Inflammatory macrophage (primary cell): ENCODE measurements around the gene MOCOS.

ENCODE experiments used
- DNase-seq, 2 donors: peaks; one replicate each; pipeline ENCODE4 v3.0.0-alpha.2; 2020 to 2022

MOCOS gene

DNA sequence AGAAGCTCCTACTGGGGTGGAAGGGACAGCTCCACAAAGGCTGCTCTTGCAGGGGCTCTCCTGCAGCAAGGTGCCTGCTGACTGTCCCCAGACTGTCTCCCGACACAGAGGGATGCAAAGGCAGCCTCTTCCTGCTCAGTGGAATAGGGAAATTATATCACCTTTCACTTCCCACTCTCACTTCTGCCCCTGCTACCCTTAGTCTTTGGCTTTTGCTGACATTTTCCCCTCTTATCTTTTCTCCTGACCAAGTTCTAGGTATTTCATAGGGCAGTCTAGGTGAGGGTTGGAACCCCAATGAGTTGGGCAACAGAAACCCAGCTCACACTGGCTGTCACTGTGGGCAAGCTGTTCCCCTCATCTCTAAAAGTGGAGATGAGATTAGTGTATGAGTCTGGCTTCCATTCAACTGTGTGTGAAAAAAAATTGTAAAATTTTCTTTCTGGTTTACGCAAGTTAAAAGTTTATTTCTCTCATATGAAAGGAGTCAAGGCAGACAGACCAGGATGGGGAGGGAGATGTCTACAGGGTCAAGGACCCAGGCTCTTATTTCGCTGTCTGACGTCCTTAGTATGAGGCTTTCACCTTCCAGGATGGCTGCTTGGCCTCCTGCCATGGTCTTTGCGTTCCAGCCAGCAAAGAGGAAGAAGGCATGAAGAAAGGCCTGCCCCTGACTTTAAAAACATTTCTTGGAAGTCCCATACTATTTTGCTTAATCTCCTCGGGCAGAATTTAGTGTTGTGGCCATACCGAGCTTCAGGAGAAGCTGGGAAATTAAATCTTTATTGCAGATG is 7.5 kb upstream of the MOCOS start:
- DNase-seq: peak; percentile 53 to 64

DNA sequence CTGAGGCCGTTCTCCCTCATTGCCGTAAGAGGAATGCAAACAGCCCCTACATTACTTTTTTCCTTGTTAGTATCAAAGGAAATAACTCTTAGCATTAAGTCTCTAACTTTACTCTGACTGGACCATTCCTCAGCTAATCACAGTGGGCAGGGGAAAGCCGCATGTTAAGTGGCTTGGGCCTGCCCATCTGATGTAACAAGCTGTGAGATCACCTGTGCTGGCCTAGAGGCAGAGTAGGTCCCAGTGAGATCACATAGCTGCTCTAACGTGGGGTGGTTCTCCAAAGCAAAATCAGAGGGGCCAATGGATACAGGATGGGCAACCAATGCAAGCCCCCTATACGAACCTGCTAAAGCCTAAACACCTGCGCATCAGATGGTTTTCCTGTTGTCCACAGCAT is 5.9 kb upstream of the MOCOS start:
- no peak for DNase-seq

- DNase-seq: no peak
Measured at GRCh38 chr18:36181898-36182506, 5.3 kb upstream of the MOCOS start.

DNA sequence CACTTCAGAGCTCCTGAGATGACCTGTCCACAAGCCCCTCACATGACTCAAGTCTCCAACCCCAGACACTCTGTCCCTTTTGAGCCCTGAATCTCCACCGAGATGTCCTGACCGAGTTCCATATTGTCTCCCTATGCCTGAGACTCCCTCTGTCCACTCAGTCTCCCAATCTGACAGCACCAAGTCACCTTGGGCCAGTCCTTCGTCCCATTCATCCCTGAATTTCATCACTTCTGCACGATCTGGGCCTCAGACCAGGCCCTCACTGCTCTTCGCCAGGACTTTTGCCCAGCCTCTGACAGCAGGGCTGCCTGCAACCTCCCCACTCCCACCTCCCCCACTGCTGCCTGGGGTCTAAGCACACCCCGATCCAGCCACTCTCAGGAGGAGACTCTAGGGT is 4.3 kb upstream of the MOCOS start:
- DNase-seq: no peak

DNA sequence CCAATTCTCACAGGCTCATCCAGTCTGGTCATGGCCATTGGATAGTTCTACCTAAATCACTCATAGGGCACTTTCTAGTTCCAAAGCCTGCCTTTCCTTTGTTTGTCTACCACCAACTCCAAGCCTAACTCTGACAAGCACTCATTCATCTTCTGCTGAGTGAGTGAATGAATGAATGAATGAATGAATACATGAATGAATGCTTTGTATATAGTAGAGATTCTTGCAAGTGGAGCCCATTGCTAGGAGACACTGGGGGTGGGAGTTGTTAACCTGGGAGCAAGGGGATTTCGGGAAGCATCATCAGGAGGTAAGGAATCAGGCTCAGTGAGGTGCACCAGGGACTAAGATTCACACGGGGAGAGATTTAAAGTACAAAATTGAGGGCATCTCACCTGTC is 3.3 kb upstream of the MOCOS start:
- DNase-seq: no peak

DNA sequence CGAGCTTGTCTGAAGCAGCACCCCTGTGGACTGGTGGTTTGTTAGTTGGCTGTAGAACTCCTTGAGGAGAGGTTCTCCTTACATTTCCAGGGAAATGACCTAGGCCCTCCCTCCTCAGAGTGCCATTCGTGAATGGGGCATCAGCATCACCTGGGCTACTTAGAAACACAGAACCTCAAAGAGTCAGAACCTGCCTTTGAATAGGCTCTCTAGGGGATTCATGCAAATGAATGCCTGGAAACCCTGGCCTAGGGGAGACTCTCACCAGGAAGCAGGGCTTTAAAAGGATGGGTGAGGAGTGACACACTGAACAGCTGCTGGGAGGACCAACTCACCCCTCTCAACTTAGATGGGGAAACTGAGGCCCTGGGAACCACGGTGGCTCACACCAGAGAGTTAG is 2.1 kb upstream of the MOCOS start:
- DNase-seq: no peak

DNA sequence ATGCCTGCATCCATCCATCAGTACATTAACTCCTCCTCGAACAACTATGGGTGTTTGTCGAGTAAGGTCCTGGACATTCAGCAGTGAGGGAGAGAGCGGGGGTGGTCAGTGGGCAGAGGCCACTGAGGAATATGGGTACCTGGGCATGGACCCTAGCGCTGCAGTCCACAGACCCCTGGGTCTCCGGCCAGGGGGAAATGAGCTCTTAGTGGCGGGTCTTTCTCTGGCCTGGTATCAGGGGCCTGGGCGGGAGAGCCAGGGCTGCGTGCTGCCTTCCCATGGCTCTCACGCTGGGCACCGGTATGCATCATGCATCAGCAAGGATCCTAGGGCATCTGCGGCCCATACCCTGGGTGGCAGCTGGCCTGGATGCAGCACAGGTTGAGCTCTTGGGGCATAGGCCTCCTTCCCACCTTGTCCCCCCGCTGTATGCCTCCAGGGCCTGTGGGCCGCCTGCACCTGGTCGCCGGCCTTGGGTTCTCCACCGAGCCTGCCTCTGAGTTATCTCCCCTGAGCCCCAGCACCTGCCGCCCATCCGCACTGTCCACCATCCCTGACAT is 1.3 kb upstream of the MOCOS start:
- DNase-seq: no peak

DNA sequence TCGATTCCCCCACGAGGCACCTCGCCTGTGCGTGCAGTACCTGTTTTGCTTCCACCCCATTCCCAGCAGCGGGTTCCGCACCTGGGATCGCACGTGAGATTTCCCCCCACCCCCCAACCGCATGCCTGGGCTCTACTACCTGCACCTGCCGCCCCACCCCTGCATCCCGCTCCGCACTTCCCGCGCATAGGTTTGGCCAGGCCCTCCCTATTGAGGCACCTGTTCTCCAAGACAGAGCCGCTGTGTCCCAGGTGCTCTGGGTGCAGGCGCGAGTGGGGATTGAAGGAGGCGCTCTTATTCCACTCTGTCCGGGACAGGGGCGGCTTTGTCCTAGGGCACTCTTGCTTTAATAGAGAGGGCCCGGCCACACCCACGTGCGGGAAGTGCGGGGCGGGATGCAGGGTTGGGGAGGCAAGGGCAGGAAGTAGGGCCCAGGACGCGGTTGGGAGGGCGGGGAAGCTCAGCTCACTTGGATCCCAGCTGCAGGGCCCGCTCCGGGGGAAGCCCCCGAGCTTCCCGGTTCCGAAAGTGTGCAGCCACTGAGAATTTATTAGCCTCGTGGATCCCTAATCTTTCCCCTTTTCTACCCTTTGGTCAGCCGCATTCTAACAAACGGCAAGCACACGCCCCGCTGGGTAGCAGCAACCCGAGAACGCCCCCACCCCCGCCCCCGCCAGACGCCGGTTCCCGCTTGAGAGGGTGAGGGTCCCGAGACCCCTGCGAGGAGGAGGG is 670 bp upstream of the MOCOS start:
- peak in 1 of 2 donors; percentile 50 for DNase-seq

DNA sequence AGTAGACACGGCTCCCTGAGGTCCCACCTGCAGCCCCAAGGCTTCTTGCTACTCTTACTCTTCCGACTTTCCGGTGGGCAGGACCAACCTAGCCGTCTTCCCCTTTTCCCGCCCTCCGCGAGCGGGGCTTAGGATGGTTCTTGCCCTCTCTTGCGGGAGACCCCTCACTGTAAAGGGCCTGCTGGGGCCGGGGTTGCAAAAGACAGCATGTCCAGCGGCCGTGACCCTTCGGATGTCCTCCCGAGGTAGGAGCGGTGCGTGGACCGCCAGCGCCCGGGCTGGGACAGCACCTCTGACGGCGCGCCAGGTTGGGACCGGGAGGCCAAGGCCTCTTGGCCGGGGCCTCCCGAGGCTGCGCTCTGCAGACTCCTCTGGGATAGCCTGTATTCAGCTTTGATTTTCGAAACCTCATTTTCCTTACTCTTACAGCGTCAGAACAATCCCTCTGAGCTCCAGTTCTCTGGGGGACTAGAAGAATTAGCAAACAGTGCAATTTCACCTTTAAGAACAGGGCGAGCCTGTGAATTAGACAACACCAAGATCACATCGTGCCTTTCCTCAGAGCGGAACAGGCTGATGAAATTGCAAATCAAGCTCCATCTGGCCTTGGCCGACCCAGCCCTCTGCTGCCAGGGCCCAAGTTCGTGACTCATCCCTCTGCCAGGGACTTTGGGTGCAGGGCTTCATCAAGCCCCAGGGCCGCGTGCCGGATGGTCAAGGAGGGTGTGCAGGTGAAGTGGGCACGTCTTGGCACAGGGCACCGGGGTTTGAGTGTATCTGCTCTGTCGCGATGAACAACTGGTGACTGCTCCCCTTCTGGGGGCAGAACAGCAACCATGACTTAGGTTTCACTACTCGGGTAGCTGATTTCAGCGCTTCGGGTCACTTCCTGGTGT is 777 bp downstream of the MOCOS start:
- DNase-seq: no peak

DNA sequence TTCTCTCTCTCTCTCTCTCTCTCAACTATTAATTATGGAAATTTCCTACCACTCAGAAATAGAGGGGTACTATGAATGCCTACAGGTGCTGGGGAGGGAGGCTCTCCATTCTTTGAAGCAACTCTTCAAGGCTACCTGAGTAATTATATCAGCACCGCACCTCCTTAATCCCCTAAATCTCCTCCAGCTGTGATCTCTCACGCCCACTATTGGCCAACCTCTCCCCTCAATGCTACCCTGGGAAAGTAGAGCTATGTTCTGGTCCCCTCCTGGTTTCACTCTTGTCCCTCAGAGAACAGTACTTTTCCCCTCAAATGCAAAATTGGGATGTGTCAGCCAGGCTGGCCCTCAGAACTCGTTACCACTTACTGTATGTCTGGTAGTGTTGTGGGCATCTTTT is 1.6 kb downstream of the MOCOS start:
- DNase-seq: no peak

GRCh38 chr18:36189486-36189885 is 2.2 kb downstream of the MOCOS start:
- DNase-seq: no peak

DNA sequence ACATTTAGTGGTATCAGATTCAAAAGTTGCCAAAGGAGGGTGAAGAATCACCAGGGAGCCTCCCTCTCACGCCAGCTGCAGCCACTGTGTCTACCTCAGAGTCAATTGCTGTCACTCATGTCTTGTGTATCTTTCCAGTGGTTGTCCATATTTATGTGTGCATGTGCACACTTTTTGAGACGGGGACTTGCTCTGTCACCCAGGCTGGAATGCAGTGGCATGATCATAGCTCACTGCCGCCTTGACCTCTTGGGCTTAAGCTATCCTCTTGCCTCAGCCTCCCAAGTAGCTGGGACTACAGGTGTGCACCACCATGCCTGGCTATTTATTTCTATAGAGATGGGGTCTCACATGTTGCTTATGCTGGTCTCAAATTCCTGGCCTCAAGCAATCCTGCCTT is 4.0 kb downstream of the MOCOS start:
- no peak for DNase-seq

DNA sequence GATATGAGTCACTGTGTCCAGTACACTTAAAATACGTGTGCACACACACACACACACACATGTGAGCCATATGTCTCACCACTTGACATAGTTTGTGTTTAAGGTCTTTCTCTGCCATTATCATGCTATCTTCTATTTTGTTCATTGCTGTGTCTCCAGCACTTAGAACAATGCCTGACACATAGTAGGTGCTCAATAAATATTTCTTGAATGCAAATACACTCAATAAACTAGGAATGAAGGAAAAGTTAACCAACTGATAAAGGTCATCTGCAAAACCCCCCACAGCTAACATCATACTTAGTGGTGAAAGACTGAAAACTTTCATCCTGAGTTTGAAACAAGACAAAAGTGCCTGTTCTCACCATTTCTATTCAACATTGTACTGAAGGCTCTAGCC is 4.4 kb downstream of the MOCOS start:
- no peak for DNase-seq

DNA sequence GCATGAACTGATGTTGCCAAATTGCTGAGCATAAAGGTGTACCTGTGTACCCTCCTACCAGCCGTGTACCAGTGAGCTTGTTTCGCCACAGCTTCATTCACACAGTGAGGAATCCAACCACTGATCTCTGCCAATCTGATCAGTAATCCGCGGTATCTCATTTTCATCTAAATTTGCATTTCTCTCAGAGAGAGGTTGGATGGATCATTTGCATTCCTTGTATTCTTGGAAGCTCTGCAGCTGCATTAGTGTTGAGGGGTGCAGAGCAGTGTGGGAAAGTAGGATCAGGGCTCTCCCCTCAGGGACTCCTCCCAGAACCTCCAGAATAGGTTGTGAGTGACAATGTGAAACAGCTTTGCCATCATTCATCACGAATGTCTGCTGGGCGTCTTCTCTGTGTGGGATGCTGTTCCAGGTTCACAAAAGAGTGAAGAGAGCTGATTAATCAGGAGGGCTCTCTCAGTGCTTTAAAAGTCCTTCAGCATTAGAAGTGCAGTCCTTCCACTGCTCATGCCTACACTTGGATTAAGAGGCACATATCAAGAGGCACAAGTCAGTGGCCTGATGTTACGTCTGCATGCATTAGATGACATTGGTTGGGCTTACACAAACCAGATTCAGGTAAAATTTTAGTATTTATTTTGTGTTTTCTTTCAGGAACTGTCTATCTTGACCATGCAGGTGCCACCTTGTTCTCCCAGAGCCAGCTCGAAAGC is 7.5 kb downstream of the MOCOS start:
- no peak for DNase-seq

DNA sequence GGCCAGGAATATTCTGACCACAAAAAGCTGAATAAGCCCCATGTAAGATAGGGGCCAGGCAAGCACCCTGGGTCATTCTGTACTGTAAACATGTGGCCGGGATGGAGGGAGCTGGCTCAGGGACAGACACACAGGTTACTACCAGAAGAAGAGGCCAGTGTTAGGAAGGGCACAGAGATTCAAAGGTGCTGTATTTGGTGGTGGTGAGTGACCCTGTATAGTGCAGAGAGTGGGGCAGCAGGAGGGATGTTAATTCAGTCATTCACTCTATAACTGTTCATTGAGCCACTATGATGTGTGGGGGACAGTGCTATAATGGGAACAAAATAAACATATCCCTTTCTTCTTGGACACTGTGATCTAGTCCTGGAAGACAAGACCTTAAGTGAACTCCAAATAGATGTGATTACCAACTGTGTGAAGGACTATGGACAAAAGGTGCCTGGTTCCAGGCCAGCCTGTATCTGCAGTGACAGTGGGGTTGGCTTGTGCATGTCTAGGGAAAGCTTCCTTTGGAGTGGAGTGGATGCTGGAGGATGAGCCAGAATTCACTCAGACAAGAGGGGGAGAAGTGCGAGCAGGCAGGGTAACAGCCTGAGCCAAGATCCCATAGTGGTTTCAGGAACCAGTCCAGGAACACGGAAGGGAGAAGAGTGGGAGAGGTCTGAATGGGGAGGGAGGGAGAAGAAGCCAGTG is 8.3 kb downstream of the MOCOS start:
- DNase-seq: no peak

DNA sequence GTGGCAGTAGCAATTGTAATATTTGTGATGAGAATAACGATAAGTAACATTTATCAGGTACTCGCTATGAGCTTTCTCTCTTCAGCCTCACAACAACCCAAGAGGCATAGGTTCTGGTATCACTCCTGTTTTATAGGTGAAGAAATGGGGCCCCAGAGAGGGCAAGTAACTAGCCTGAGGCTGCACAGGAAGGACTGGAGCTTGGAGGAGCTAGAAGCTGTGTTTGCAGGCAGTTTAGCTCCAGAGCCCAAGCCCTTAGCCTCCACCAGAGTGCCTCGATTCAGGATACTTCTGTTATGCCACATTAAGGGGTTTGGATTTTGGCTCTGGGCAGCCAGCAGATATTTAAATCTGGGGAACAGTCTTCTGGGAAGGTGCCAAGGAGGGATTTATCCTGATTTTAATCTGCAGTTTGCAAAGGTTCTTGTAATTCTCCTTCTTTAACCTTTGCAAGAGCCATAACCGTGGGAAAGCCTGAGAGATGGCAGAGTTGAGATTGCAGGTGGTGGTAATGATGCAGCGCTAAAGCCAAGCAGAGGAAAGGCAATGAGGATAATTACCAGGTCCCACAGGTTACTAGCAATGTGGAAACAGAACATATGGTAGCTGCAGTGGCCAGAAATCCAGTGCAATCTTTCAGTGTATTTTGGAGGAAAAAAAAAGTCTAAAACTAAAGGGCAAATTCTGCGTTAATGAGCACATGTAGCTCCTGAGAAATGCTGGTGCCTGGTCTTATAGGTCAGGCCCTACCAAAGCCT is 9.1 kb downstream of the MOCOS start:
- no peak for DNase-seq

- no peak for DNase-seq
Measured at GRCh38 chr18:36197511-36198166, 10.3 kb downstream of the MOCOS start.

GRCh38 chr18:36199691-36200295 is 12.5 kb downstream of the MOCOS start:
- no peak for DNase-seq

GRCh38 chr18:36200354-36200771 is 13.1 kb downstream of the MOCOS start:
- DNase-seq: no peak
